Coronary artery (tissue), 2 donors: Measurements from ENCODE around the gene DUSP1.

Experiments
- DNase-seq: peaks from one replicate; pipeline ENCODE4 v3.0.0-alpha.2; 2017; ENCODE audit warnings: low spot score
- H3K27ac ChIP-seq, 2 donors: fragments of 200-600 bp; sonication (generic); one replicate each; pipeline ENCODE4 v1.5.1; 2016 to 2019
- H3K4me3 ChIP-seq: fragments of 200-600 bp; sonication (generic); 2 replicates; pipeline ENCODE4 v1.5.1; 2016; ENCODE audit warnings: mild to moderate bottlenecking, moderate library complexity
- CTCF ChIP-seq: fragments of 200-600 bp; sonication (generic); IDR thresholded peaks from one replicate; pipeline ENCODE4 v1.5.1; 2019; ENCODE audit warnings: antibody characterized with exemption

The DUSP1 gene

DNA sequence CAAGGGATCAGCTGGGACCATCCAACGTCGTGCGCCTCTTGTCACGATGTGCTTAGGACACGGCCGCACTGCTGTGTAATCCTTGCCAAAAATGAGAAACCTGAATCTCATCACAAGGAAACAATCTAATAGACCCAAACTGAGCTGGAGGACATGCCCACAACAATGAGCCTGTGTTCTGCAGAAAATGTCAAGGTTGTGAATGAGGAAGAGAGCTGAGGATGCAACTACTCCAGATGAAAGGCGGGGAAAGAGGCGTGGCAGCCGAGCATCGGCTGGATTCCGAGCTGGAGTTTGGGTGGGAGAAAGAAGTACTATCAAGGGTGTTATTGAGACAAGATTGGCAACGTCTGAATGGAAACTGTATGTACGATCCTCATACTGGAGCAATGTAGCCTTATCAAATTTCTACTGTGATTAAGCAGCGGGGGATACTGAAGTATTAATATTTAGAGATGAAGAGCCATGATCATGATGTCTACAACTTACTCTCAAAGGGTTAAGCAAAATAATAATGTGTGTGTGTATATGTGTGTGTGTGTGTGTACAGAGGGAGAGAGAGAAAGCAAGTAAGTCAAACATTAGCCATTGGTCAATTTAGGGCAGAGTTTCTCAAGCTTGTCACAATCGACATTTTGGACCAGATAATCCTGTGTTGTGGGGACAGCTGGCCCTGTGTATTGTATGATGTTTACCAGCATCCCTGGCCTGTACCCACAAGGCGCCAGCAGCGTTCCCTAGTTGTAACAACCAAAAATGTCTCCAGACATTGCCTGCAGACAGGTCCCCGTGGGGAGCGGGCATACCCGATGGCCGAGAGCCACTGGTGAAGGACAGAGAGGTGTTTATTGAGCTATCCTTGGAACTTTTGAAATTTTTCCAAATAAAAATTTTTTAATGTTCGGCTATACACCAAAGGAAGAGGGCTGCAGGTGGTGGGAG is 46.5 kb downstream of the DUSP1 start:
- DNase-seq: no peak
- no peak for TF ChIP-seq CTCF
- Histone ChIP-seq H3K4me3 (no peak overlapping the region), H3K27ac (no peak overlapping the region)

GRCh38 chr5:172723508-172723907 is 47.5 kb downstream of the DUSP1 start:
- DNase-seq: no peak
- H3K27ac ChIP-seq: no peak overlapping the region

GRCh38 chr5:172722327-172722815 is 48.6 kb downstream of the DUSP1 start:
- no peak for TF ChIP-seq CTCF
- H3K4me3 ChIP-seq: peak overlapping the region; percentile 52
- peak overlapping the region; percentile 23 to 79 for H3K27ac ChIP-seq
- DNase-seq: no peak

More at GRCh38 chr5:172723508-172723907, 47.5 kb downstream of the DUSP1 start:
- no peak for TF ChIP-seq CTCF
- no peak overlapping the region for H3K4me3 ChIP-seq

GRCh38 chr5:172721455-172722326 is 49.3 kb downstream of the DUSP1 start:
- no peak for DNase-seq
- TF ChIP-seq CTCF: no peak
- H3K4me3 ChIP-seq: peak overlapping the region; percentile 52
- peak overlapping the region; percentile 23 to 79 for H3K27ac ChIP-seq

DNA sequence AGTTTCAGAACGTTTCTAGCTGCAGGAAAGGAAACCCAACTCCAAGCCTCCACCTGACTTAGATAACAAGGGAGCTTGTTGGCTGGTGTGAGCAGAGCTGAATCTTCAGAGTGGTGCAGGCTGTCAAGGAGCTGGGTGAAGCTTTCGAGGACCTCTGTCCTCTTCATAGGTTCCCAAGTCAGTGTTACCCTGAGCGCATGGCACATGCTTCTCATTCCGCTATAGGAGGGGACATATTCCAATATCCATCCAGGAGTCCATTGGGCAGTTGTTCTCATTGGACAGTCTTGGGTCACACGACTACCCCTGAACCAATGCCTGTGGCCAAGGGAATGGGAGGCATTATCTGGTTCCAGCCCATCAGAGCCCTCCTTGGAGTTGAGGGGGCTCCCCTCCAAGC is 50.3 kb downstream of the DUSP1 start:
- no peak for DNase-seq
- H3K4me3 ChIP-seq: no peak overlapping the region
- H3K27ac ChIP-seq: peak overlapping the region in 1 of 2 donors; percentile 79
- no peak for TF ChIP-seq CTCF

DNA sequence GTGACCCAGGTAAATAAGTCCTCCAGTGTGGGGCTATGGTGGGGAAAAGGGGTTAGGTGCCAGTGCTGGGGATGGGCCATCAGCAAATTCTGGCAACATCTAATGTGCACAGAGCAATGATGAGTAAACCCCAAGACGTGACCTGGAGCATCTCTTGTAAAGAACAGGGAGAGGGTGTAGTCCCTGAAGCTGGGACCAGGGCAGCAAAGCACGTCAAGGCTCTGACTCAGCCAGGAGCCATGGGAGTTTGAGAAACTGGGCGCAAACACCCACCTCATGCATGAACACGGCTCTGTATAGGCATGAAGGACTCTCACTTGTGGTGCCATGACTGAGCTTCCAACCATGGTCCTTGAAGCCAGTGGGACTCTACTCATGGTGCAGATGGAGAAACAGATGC is 51.8 kb downstream of the DUSP1 start:
- TF ChIP-seq CTCF: no peak
- no peak overlapping the region for H3K27ac ChIP-seq
- no peak overlapping the region for H3K4me3 ChIP-seq
- no peak for DNase-seq
